H1 (cell line): Measurements from ENCODE around the gene LDLRAD4. TPM values are rescaled to one million over a fixed set of nuclear protein-coding genes. Genes with fewer than 3 reads are reported as not detected.

Experiments
- CTCF ChIA-PET: fragments of 300-600 bp; sonication (Branson Sonifier 250); formaldehyde crosslinking; loops from one replicate; lab custom pipeline; 2021; ENCODE audit not compliant: partially characterized antibody; lab: Charles Lee
- POLR2A ChIA-PET: fragments of 300-600 bp; sonication (Branson Sonifier 250); formaldehyde crosslinking; loops from one replicate; lab custom pipeline; 2021; ENCODE audit warnings: inconsistent platforms; ENCODE audit not compliant: partially characterized antibody; lab: Charles Lee
- DNase-seq, 2 experiments: peaks; one replicate each; pipeline versions ENCODE4 v3.0.0 to v3.0.0-alpha.2; 2010 to 2022; ENCODE audit warnings: low spot score in 2 of 2, low read depth in 1 of 2, mixed read lengths in 1 of 2
- FAIRE-seq: peaks from 2 replicates; lab custom pipeline; 2011; peaks lifted over from hg19 to GRCh38; lab: Jason Lieb, UNC
- H2AFZ ChIP-seq: 2 replicates; pipeline ENCODE4 v1.8.1; 2012; ENCODE audit warnings: low read length, inconsistent platforms
- H2AK5ac ChIP-seq: 2 replicates; pipeline ENCODE4 v1.6.1; 2013; ENCODE audit warnings: low read depth, low read length
- H2BK120ac ChIP-seq: replicated peaks from 2 replicates; pipeline ENCODE3; 2013; ENCODE audit warnings: low read depth, low read length, inconsistent platforms
- H2BK12ac ChIP-seq: 2 replicates; pipeline ENCODE4 v1.6.1; 2013; ENCODE audit warnings: low read depth, low read length
- H2BK15ac ChIP-seq: 2 replicates; pipeline ENCODE4 v1.6.1; 2013; ENCODE audit warnings: low read length
- H2BK20ac ChIP-seq: 2 replicates; pipeline ENCODE4 v1.6.1; 2013; ENCODE audit warnings: low read length
- H2BK5ac ChIP-seq: 2 replicates; pipeline ENCODE4 v1.6.1; 2013; ENCODE audit warnings: low read depth, low read length
- H3K14ac ChIP-seq: 2 replicates; pipeline ENCODE4 v1.6.1; 2013; ENCODE audit warnings: inconsistent platforms; ENCODE audit not compliant: insufficient read length
- H3K18ac ChIP-seq: 2 replicates; pipeline ENCODE4 v1.6.1; 2013; ENCODE audit warnings: low read length; ENCODE audit errors: extremely low read depth
- H3K23ac ChIP-seq: 2 replicates; pipeline ENCODE4 v1.6.1; 2013; ENCODE audit warnings: inconsistent platforms; ENCODE audit not compliant: insufficient read length
- H3K23me2 ChIP-seq: 2 replicates; pipeline ENCODE4 v1.6.1; 2013; ENCODE audit warnings: low read depth, low read length
- H3K27ac ChIP-seq: 2 replicates; pipeline ENCODE4 v1.6.1; 2011; ENCODE audit warnings: low read depth, low read length, inconsistent platforms
- H3K27me3 ChIP-seq, 4 experiments: replicated peaks in 1 of 4; 1 replicate in 1 of 4; 2 replicates in 3 of 4; pipeline versions ENCODE4 v1.6.1 to v1.8.1; 2011 to 2013; ENCODE audit warnings: low read length in 3 of 4, mild to moderate bottlenecking in 3 of 4, inconsistent platforms in 2 of 4, mixed read lengths in 2 of 4, moderate library complexity in 1 of 4; ENCODE audit not compliant: control insufficient read depth in 3 of 4, insufficient read depth in 3 of 4; ENCODE audit errors: extremely low read depth in 1 of 4
- H3K36me3 ChIP-seq, 4 experiments: 2 replicates each; pipeline versions ENCODE4 v1.6.1 to v1.8.1; 2011 to 2013; ENCODE audit warnings: mild to moderate bottlenecking in 4 of 4, low read length in 3 of 4, moderate library complexity in 2 of 4, control low read depth in 1 of 4, inconsistent platforms in 1 of 4; ENCODE audit not compliant: insufficient read depth in 4 of 4, control insufficient read depth in 2 of 4
- H3K4ac ChIP-seq: replicated peaks from 2 replicates; pipeline ENCODE3; 2013; ENCODE audit warnings: low read length, low read depth, mixed read lengths, inconsistent platforms; ENCODE audit not compliant: insufficient read length
- H3K4me1 ChIP-seq, 4 experiments: replicated peaks in 1 of 4; 1 replicate in 1 of 4; 2 replicates in 3 of 4; pipeline versions ENCODE4 v1.6.1 to v1.8.1; 2011 to 2013; ENCODE audit warnings: low read length in 3 of 4, inconsistent platforms in 2 of 4, mixed read lengths in 1 of 4; ENCODE audit not compliant: insufficient read depth in 4 of 4, control insufficient read depth in 3 of 4
- H3K4me2 ChIP-seq, 2 experiments: 2 replicates each; pipeline versions ENCODE4 v1.6.1 to v1.8.1; 2011 to 2013; ENCODE audit warnings: low read depth in 2 of 2, low read length in 2 of 2, control low read depth in 1 of 2, inconsistent platforms in 1 of 2, mild to moderate bottlenecking in 1 of 2; ENCODE audit not compliant: insufficient read depth in 1 of 2
- H3K4me3 ChIP-seq, 4 experiments: fragments of 200-600, 300-600 bp in 1 of 4; sonication (generic), shearing (Covaris generic), sonication (Bioruptor Twin) in 1 of 4; 2 replicates each; pipeline versions ENCODE4 v1.5.1 to v1.8.1; 2011 to 2016; ENCODE audit warnings: low read length in 4 of 4, low read depth in 3 of 4, control low read depth in 2 of 4, inconsistent platforms in 2 of 4, mild to moderate bottlenecking in 2 of 4, mixed read lengths in 1 of 4, moderate library complexity in 1 of 4; ENCODE audit not compliant: insufficient read depth in 2 of 4; ENCODE audit errors: extremely low read depth in 1 of 4
- H3K56ac ChIP-seq: replicated peaks from 2 replicates; pipeline ENCODE3; 2013; ENCODE audit warnings: low read depth, mild to moderate bottlenecking, mixed read lengths, low read length, inconsistent platforms; ENCODE audit not compliant: insufficient read length
- H3K79me1 ChIP-seq: 2 replicates; pipeline ENCODE4 v1.6.1; 2013; ENCODE audit warnings: low read depth, low read length, control low read depth
- H3K79me2 ChIP-seq, 2 experiments: 2 replicates each; pipeline versions ENCODE4 v1.6.1 to v1.8.1; 2012 to 2013; ENCODE audit warnings: low read length in 2 of 2, mild to moderate bottlenecking in 2 of 2, inconsistent platforms in 1 of 2; ENCODE audit not compliant: insufficient read depth in 2 of 2, control insufficient read depth in 1 of 2
- H3K9ac ChIP-seq, 4 experiments: replicated peaks in 1 of 4; 1 replicate in 1 of 4; 2 replicates in 3 of 4; pipeline versions ENCODE4 v1.6.1 to v1.8.1; 2011 to 2013; ENCODE audit warnings: low read depth in 3 of 4, low read length in 3 of 4, control low read depth in 2 of 4, mild to moderate bottlenecking in 2 of 4, moderate library complexity in 2 of 4, inconsistent platforms in 1 of 4; ENCODE audit errors: extremely low read depth in 1 of 4
- H3K9me3 ChIP-seq, 2 experiments: 2 replicates each; pipeline versions ENCODE4 v1.6.1 to v1.8.1; 2012 to 2013; ENCODE audit warnings: mild to moderate bottlenecking in 2 of 2, moderate library complexity in 2 of 2, control low read depth in 1 of 2, inconsistent platforms in 1 of 2, low read depth in 1 of 2, low read length in 1 of 2, mixed read lengths in 1 of 2; ENCODE audit not compliant: insufficient read depth in 2 of 2
- H4K20me1 ChIP-seq, 2 experiments: replicated peaks in 1 of 2; 2 replicates each; pipeline versions ENCODE3 to v1.8.1; 2011 to 2013; ENCODE audit warnings: inconsistent platforms in 2 of 2, low read length in 2 of 2, mild to moderate bottlenecking in 1 of 2; ENCODE audit not compliant: insufficient read depth in 2 of 2, control insufficient read depth in 1 of 2
- H4K5ac ChIP-seq: 2 replicates; pipeline ENCODE4 v1.6.1; 2013; ENCODE audit warnings: low read length, low read depth, mixed read lengths, inconsistent platforms; ENCODE audit not compliant: insufficient read length
- H4K8ac ChIP-seq: 2 replicates; pipeline ENCODE4 v1.8.0; 2013; ENCODE audit warnings: mild to moderate bottlenecking, moderate library complexity, low read length, inconsistent platforms; ENCODE audit not compliant: insufficient read depth; ENCODE audit errors: extremely low read depth
- H4K91ac ChIP-seq: replicated peaks from 2 replicates; pipeline ENCODE3; 2013; ENCODE audit warnings: low read length, mixed read lengths, inconsistent platforms; ENCODE audit not compliant: insufficient read length
- BCL11A ChIP-seq, 2 experiments: IDR thresholded peaks; one replicate each; pipeline ENCODE4 v1.6.1; 2011; ENCODE audit warnings: low read depth in 2 of 2, low read length in 2 of 2, mild to moderate bottlenecking in 2 of 2
- CHD1 ChIP-seq: IDR thresholded peaks from 2 replicates; pipeline ENCODE4 v1.6.1; 2012; ENCODE audit warnings: low read depth, low read length, improper control_type of control experiment
- CREB1 ChIP-seq: IDR thresholded peaks from 2 replicates; pipeline ENCODE4 v1.6.1; 2012; ENCODE audit warnings: inconsistent platforms
- HDAC6 ChIP-seq: IDR thresholded peaks from one replicate; pipeline ENCODE4 v1.7.1; 2012; ENCODE audit warnings: low read depth, mild to moderate bottlenecking, inconsistent platforms, low read length, moderate library complexity
- JUN ChIP-seq: IDR thresholded peaks from 2 replicates; pipeline ENCODE4 v1.6.1; 2011; ENCODE audit warnings: low read depth, mild to moderate bottlenecking, improper control_type of control experiment, low read length
- JUND ChIP-seq: IDR thresholded peaks from 2 replicates; pipeline ENCODE4 v1.6.1; 2011; ENCODE audit warnings: mild to moderate bottlenecking, improper control_type of control experiment, low read length
- PHF8 ChIP-seq: fragments of 200-600 bp; sonication (generic); conservative IDR thresholded peaks from 2 replicates; pipeline ENCODE4 v1.7.1; 2012; ENCODE audit warnings: low read depth, mild to moderate bottlenecking, inconsistent platforms, low read length, moderate library complexity
- SP2 ChIP-seq: IDR thresholded peaks from 2 replicates; pipeline ENCODE4 v1.6.1; 2012; ENCODE audit warnings: mild to moderate bottlenecking, low read length, inconsistent platforms
- SRF ChIP-seq: IDR thresholded peaks from 2 replicates; pipeline ENCODE4 v1.6.1; 2011; ENCODE audit warnings: mild to moderate bottlenecking, low read depth, low read length, moderate library complexity
- WGBS, 2 experiments: shearing (Covaris generic) in 1 of 2; methylation state at CpG; one replicate each; pipeline versions ENCODE4 v1.1.6 to v1.1.7; 2013 to 2015; ENCODE audit warnings: low lambda C conversion rate in 2 of 2, mixed read lengths in 2 of 2, inconsistent platforms in 1 of 2, low coverage in 1 of 2, missing lambda C conversion rate in 1 of 2; ENCODE audit not compliant: insufficient replicate concordance in 2 of 2, insufficient coverage in 1 of 2, insufficient read length in 1 of 2; ENCODE audit errors: extremely low coverage in 1 of 2, missing lambda C conversion rate in 1 of 2; 5-methylcytosine and 5-hydroxymethylcytosine counted together
- polyA plus RNA-seq, 7 experiments: library from polyadenylated mRNA; depleted of rRNA in 3 of 7; stranded (reverse) in 5 of 7; unstranded in 2 of 7; fragments of >200 nt in 5 of 7; fragments of 200-250 nt in 2 of 7; gene quantifications; 1 replicate in 5 of 7; 2 replicates in 1 of 7; 4 replicates in 1 of 7; pipeline versions ENCODE4 v1.2.1 to v1.2.3, GENCODE V29; 2011 to 2013; ENCODE audit warnings: missing spikeins in 2 of 7, mixed read lengths in 2 of 7
- total RNA-seq: library from RNA; stranded (reverse); fragmentation: NEBNext Ultra II Directional; extraction: Animal tissue kit (Norgen Biotek cat#: 25700); gene quantifications from 2 replicates; pipeline ENCODE4 v1.2.1, GENCODE V29; 2021
- TF ChIP-seq, protein P1 (sequence below): IDR thresholded peaks from 2 replicates; pipeline ENCODE4 v1.6.1; 2012; ENCODE audit warnings: low read length, inconsistent platforms
- TF ChIP-seq, protein P2 (sequence below): IDR thresholded peaks from 2 replicates; pipeline ENCODE4 v1.6.1; 2012; ENCODE audit warnings: inconsistent platforms

The LDLRAD4 gene
- total and polyA plus RNA-seq, 2 of the 8 experiments (the other 6 are each of a cell fraction or from before 2014, with no cell fraction given) = 0.77 to 1.4 TPM

DNA sequence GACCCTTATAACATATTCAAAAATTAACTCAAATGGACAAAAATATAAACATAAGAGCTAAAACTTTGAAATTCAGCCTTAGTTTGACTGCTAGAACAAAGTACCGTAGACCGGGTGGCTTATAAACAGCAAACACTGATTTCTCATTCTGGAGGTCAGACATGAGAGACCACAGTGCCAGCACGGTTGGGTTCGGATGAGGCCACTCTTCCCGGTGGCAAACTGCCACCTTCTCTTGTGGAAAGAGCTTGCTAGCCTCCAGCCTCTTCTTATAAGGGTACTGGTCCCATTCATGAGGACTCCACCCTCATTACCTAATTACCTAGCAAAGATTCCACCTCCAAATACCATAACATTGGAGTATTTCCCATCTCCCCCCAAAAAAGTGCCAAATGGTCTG is 416.5 kb downstream of the LDLRAD4 start:
- H3K18ac ChIP-seq = no peak overlapping the region
- H3K4me1 ChIP-seq = peaks cover 0 to under 1% (median under 1%) of the 10 kb centered on the region in 4 experiments; a peak in 3 of 7 replicates
- H2AK5ac ChIP-seq = no peak overlapping the region
- no peaks in the 10 kb centered on the region; a peak in 1 of 7 replicates for H3K27me3 ChIP-seq
- H2BK5ac ChIP-seq = no peak overlapping the region
- no peak overlapping the region for H3K14ac ChIP-seq
- ChIA-PET POLR2A (interaction anchor here (0.6 kb wide), 1 partner anchor 208 kb away, joined by 4 read pairs; no protein-coding TSS in a partner anchor), CTCF (no interaction called here)
- H4K8ac ChIP-seq = no peak overlapping the region
- no peak overlapping the region for H3K4me2 ChIP-seq
- no peak overlapping the region for H2BK15ac ChIP-seq
- H3K4ac ChIP-seq = no peak overlapping the region
- DNase-seq (no peak), FAIRE-seq (no peak)
- H3K23me2 ChIP-seq = no peaks in the 10 kb centered on the region
- H4K5ac ChIP-seq = no peak overlapping the region
- no peaks in the 10 kb centered on the region for H4K20me1 ChIP-seq
- no peak overlapping the region for H3K27ac ChIP-seq
- no peak overlapping the region for H2BK120ac ChIP-seq
- H3K56ac ChIP-seq = no peak overlapping the region
- H2AFZ ChIP-seq = no peak overlapping the region
- no peak overlapping the region for H3K4me3 ChIP-seq
- no peaks in the 10 kb centered on the region for H3K79me2 ChIP-seq
- no peaks in the 10 kb centered on the region for H3K79me1 ChIP-seq
- no peak for TF ChIP-seq HDAC6
- TF ChIP-seq, protein P1, sequence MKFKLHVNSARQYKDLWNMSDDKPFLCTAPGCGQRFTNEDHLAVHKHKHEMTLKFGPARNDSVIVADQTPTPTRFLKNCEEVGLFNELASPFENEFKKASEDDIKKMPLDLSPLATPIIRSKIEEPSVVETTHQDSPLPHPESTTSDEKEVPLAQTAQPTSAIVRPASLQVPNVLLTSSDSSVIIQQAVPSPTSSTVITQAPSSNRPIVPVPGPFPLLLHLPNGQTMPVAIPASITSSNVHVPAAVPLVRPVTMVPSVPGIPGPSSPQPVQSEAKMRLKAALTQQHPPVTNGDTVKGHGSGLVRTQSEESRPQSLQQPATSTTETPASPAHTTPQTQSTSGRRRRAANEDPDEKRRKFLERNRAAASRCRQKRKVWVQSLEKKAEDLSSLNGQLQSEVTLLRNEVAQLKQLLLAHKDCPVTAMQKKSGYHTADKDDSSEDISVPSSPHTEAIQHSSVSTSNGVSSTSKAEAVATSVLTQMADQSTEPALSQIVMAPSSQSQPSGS = no peak
- TF ChIP-seq CREB1 = no peak
- TF ChIP-seq JUND = no peak
- TF ChIP-seq SRF = no peak
- no peak for TF ChIP-seq BCL11A (IDR thresholded peaks at IDR 0.05; ENCODE audit: low read depth in 2 of 2, low read length in 2 of 2)
- no peak for TF ChIP-seq JUN
- TF ChIP-seq PHF8 = no peak
- no peak for TF ChIP-seq CHD1
- TF ChIP-seq, protein P2, sequence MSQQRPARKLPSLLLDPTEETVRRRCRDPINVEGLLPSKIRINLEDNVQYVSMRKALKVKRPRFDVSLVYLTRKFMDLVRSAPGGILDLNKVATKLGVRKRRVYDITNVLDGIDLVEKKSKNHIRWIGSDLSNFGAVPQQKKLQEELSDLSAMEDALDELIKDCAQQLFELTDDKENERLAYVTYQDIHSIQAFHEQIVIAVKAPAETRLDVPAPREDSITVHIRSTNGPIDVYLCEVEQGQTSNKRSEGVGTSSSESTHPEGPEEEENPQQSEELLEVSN = no peak
- no peak for TF ChIP-seq SP2
- H3K36me3 ChIP-seq = no peaks in the 10 kb centered on the region
- H3K23ac ChIP-seq = no peak overlapping the region
- 94% methylated on average over 5 of the region's 5 CpGs; no CpG with 5 or more reads in 1 of the 2 experiments for WGBS, 2 experiments
- no peak overlapping the region for H2BK12ac ChIP-seq
- peaks cover 0 to 3% of the 10 kb centered on the region in 2 experiments; a peak in 1 of 4 replicates for H3K9me3 ChIP-seq
- H2BK20ac ChIP-seq = no peak overlapping the region
- H3K9ac ChIP-seq = no peak overlapping the region
- H4K91ac ChIP-seq = no peak overlapping the region
